Activated T-helper 1 cell treated with anti-CD3 and anti-CD28 coated beads, Interleukin-2, amount 50 U/mL, for 16 hours (primary cell): ENCODE measurements around the gene CNIH3.

Experiments used
- DNase-seq, 2 donors: peaks; one replicate each; pipeline ENCODE4 v3.0.0-alpha.2; 2020; ENCODE audit warnings: low read depth in 1 of 2, low spot score in 1 of 2

CNIH3 gene

GRCh38 chr1:224739997-224740684, 124.0 kb downstream of the CNIH3 start:
- DNase-seq = no peak

- DNase-seq = no peak
Measured at GRCh38 chr1:224740685-224741052, 124.6 kb downstream of the CNIH3 start.

GRCh38 chr1:224742349-224742748, 126.2 kb downstream of the CNIH3 start:
- DNase-seq = no peak

- no peak for DNase-seq
Measured at GRCh38 chr1:224743608-224744164, 127.6 kb downstream of the CNIH3 start.

- no peak for DNase-seq
Measured at GRCh38 chr1:224744521-224744920, 128.4 kb downstream of the CNIH3 start.

DNA sequence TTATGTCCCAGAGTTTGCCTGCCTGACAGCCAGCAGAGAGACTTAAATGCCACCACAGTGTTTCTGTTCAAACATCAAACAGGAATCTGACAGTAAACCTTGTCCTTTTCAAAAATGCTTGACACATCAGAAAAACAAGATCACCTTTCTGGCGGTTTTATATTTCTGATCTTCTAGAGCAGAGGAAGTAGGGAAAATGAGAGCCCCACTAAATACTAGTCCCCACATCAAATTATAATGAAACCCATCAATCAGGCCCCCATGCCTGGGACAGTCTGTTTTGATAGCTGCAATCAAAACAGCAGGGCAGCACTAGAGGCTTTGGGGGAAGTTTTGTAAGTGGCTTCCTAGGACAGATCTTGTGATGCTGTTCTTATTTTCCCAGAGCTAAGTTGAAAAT, 129.3 kb downstream of the CNIH3 start:
- DNase-seq = no peak

DNA sequence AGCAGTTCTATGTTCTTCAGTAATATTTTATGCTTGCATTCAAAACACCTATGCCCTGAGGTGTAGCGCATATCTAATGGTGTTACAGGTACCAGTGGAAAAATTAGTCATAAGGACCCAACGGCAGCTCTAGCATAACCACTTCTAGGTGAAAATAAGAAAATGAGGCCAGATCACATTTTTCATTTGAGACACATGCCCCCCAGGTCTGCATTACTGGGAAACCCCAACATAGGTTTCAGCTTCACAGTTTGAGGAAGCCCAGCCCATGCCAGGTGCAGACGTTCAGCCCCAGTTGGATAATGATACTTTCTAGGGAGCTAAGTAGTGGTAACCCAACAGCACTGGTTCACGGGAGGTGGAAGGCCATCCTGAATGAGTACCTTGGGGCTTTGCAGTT, 129.8 kb downstream of the CNIH3 start:
- no peak for DNase-seq

DNA sequence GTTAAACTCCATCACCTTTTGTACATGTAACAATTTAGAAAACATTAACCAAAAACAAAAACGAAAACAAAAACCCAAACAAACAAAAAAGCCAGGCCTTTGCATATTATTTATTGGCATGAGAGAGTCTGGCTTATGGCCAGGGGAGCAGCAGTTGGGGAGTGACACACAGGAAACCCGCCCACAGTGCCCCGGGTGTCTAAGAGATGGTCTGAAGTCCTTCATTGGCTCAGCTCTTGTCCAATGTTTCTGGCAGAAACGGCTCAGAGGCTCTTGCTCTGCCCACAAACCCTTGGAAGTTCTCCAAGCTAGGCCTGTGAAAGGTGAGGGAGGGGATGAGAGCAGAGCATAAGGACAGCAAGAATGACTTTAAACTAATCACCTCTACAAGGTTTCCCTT, 131.5 kb downstream of the CNIH3 start:
- DNase-seq = no peak

GRCh38 chr1:224749916-224750315, 133.8 kb downstream of the CNIH3 start:
- no peak for DNase-seq

DNA sequence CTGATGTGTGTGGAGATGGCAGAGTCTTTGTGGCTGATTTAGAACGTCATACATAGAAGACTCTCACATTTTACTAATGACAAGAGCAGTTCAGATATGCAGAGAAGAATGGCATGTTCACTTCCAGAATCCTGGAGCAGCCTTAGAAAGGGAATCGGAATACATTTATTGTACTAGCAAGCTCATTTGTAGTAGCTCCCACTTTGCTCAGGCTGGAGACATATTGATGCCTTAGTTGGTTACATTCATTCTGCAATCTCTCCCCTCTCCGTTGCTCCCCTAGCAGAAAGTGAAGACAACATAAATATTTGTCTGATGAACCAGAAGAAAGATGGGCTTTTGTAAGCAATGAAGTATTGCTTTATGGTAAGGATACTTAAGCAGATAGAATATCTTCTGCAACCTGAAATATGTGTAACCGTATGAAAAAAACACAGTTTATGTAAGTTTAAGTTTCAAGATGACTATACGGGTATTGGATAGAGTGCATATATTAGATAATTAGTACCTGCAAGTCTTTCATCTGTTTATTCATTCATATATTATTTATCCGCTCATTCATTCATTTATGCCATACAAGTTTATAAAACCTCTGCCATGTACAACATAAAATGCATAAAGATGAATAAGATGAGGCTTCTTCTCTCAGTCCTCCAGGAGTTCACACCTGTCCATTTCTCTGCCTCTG, 135.7 kb downstream of the CNIH3 start:
- DNase-seq = no peak

- no peak for DNase-seq
Measured at GRCh38 chr1:224753491-224753890, 137.4 kb downstream of the CNIH3 start.

DNA sequence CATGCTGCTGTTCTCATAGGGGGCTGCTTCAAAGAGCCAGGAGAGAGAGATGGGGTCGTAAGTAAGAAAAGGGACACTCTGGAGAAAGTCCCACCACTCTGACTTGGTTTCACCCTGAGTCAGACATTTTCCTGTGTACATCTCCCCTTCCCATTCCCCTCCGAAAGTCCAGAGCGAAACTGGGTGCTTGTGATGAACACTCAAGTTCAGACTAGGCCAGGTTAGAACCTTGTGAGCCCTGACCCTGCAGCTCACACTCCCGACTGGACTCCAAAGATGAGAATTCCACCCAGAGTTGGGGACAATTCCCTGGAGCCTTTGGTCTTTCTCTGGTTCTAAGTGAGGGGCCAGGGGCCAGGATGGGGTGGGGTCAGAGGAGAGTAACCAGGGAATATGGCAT, 139.5 kb downstream of the CNIH3 start:
- DNase-seq = no peak

DNA sequence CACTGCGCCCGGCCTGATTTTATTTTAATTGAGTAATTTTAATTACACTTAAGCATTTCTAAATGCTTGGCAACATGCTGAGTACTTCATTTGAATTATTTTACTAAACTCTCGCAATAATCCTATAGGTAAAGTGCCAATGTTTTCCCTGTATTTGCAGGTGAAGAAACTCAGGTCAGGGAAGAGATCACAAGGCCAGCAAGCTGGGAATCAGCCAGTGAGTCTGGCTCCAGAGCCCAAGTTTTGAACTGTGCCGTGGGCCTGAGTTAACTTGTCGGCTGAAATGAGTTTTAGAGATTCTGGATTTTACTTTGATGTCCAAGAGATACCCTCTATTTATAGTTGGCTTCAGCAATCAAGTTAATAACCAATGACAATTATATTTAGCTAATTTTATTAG, 141.4 kb downstream of the CNIH3 start:
- DNase-seq = no peak

DNA sequence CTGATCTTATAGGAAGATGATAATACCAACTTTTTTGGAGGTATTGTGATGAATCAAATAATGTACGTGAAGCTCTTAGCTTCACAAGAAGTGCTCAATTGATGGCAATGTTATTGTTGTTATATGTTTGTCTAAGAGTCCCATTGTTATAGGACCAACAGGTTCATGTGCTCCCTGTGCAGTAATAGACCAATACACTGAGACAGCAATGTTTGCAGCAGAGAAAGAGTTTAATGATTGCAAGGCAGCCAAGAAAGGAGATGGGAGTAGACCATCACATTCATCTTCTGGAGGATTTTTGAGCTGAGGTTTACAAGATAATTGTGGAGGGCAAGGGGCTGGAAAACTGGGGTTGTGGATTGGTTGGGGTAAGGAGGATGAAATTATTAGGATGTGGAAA, 143.0 kb downstream of the CNIH3 start:
- no peak for DNase-seq

DNA sequence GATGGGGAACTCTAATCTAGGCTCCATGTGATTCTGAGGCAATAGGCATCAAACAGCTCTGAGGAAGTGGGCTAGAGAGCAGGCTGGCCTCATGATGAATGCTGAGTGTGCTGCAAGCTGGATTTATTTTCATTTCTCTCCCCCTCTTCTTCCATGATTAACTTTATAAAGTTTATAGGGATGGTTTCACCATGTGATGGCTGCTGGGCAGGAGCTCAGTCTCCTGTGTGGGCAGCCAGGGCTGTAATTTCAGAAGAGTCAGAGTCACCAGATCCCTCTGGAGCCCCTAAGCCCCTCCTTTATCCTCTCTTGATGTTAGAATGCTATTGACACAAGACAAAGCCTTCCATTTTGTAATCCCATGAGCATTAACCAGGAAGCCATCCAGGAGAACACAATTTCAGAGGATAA, 143.6 kb downstream of the CNIH3 start:
- no peak for DNase-seq

DNA sequence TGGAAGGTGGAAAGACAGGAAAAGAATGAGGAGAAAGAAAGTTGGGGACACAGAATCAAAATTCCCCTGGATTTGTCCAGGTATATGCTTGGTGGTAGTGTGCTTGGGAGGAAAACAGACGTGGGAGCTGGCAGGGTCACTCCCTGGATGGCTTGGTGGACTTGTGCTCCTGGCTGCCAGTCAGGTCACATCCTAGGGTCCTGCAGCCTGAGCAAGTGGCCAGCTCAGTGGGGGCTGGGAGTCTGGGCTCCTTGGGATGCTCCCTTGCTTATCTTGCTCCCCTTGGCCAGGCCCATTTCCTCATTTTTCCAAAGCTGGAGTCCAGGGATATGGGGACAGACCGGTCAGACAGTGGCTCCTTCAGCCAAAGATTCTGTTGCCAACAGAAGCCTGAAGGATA, 144.0 kb downstream of the CNIH3 start:
- no peak for DNase-seq

GRCh38 chr1:224761245-224761644, 145.1 kb downstream of the CNIH3 start:
- DNase-seq = no peak

DNA sequence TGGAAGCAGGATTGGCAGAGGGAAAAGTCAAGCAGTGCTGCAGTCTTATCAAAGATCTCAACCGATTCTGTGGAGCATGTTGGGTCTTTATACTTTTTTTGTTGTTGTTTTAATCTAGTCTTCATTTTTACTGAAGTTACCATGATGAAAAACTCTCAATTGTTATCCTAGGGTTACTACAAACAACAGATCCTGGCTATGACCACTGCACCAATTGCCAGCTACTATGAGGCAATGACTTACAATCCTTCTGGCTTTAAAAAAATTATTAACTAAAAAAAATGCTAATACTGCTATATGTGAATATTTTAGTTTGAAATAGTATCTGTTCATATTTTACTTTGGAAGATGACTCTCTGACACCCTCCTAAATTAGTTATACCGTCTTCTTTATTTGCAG, 145.9 kb downstream of the CNIH3 start:
- no peak for DNase-seq

- DNase-seq = no peak
Measured at GRCh38 chr1:224762701-224763100, 146.6 kb downstream of the CNIH3 start.

DNA sequence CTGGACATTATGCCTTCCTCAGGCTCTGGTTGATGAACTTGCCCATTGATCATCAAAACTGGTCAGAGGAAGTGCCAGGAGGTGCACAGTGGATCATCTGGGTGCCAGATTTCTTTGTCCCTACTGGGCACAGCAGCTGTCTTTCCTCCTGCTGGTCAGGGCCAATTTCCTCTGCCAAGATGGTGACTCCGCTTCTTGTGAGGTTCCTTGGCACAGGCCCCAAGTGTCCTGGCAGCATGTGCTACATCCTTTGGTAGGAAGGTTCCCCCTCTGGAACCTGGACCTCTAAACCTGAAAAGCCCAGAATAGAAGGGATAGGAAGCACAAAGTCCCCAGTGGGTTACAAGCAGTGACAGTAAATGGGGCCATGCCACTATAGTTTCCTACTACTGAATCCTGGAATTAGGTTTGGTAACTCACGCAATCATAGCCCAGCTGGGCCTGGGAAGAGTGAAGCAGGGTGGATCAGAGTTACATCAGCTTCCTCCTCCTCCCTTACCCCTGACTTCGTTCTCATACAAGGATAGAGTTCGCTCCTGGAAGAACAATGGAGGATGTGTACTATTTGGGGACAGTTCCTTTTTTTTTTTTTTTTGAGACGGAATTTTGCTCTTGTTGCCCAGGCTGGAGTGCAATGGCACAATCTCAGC, 147.1 kb downstream of the CNIH3 start:
- no peak for DNase-seq

DNA sequence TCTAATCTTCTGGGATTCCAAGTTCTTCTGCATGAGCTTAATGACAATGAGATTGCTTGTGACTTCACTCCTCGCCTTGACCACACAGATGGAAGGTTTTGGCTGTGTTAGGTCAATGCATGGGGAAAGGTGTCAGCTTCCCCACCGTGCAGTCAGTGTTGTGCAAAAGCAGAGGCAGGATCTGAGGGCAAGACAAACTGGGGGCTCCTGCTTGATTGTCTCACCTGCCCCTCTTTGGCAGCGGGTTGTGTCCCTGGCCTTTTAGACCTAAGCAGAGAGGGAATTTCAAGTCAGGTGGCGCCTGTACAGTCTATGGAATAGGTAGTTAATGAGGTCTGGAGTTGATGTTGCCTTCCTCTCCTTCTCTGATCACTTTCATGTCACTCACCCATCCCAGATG, 150.1 kb downstream of the CNIH3 start:
- no peak for DNase-seq

DNA sequence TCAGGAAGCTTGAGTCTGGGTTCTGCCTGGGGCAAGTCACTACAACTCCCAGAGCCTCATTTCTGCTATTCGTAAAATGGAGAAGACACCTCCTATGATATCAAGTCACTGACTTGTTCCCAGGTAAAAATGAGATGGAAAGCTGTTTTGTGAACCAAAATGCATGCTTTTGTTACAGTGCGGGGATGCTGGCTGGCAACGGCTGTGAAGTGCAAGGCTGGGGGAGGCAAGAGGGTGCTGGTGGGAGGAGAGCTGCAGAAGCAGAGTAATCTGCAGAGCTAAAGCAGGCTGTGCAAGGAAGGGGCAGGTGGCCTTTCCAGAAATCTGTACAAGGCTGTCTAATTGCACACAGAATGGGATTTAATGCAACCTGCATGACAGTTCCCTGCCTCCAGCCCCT, 150.9 kb downstream of the CNIH3 start:
- DNase-seq = no peak
